ENCODE results near the gene SON.

The SON gene

GRCh38 chr21:33522297-33522952 lies 20.4 kb upstream of the SON start:
- H3K4me3 ChIP-seq (ENCODE audit: low read depth, low read length) = no peak overlapping the region
- no peaks in the 10 kb centered on the region for H3K36me3 ChIP-seq (ENCODE audit: control insufficient read depth, insufficient read depth, low read length)
- H3K27ac ChIP-seq = no peak overlapping the region
- H3K9me3 ChIP-seq (ENCODE audit: control insufficient read depth, low read length) = no peaks in the 10 kb centered on the region
- no peak overlapping the region for H3K4me2 ChIP-seq (ENCODE audit: low read length)
- TF ChIP-seq CTCF (IDR thresholded peaks at IDR 0.05) = no peak
- H3K4me1 ChIP-seq = no peaks in the 10 kb centered on the region
- H3K79me2 ChIP-seq = no peaks in the 10 kb centered on the region
- H3K9ac ChIP-seq = no peak overlapping the region
- no peak overlapping the region for H2AFZ ChIP-seq
- H3K27me3 ChIP-seq (ENCODE audit: control insufficient read depth, insufficient read depth, low read length) = no peaks in the 10 kb centered on the region

GRCh38 chr21:33522953-33523349 lies 19.9 kb upstream of the SON start:
- Histone ChIP-seq H3K9ac (no peak overlapping the region), H3K27me3 (ENCODE audit: control insufficient read depth, insufficient read depth, low read length) (no peaks in the 10 kb centered on the region), H3K27ac (no peak overlapping the region), H2AFZ (no peak overlapping the region), H3K9me3 (ENCODE audit: control insufficient read depth, low read length) (no peaks in the 10 kb centered on the region), H3K4me1 (no peaks in the 10 kb centered on the region), H3K36me3 (ENCODE audit: control insufficient read depth, insufficient read depth, low read length) (no peaks in the 10 kb centered on the region), H3K4me3 (ENCODE audit: low read depth, low read length) (no peak overlapping the region), H3K4me2 (ENCODE audit: low read length) (no peak overlapping the region), H3K79me2 (no peaks in the 10 kb centered on the region)
- no peak for TF ChIP-seq CTCF (IDR thresholded peaks at IDR 0.05)

GRCh38 chr21:33531007-33531406 lies 11.8 kb upstream of the SON start:
- H3K4me2 ChIP-seq (ENCODE audit: low read length) = no peak overlapping the region
- no peak overlapping the region for H3K9ac ChIP-seq
- H3K79me2 ChIP-seq = no peaks in the 10 kb centered on the region
- no peaks in the 10 kb centered on the region for H3K4me1 ChIP-seq
- no peak overlapping the region for H3K27ac ChIP-seq
- TF ChIP-seq CTCF (IDR thresholded peaks at IDR 0.05) = no peak
- no peak overlapping the region for H2AFZ ChIP-seq
- H3K9me3 ChIP-seq (ENCODE audit: control insufficient read depth, low read length) = no peaks in the 10 kb centered on the region
- no peaks in the 10 kb centered on the region for H3K36me3 ChIP-seq (ENCODE audit: control insufficient read depth, insufficient read depth, low read length)
- H3K4me3 ChIP-seq (ENCODE audit: low read depth, low read length) = no peak overlapping the region
- H3K27me3 ChIP-seq (ENCODE audit: control insufficient read depth, insufficient read depth, low read length) = no peaks in the 10 kb centered on the region

- no peak overlapping the region for H2AFZ ChIP-seq
- H3K27ac ChIP-seq = no peak overlapping the region
- H3K9ac ChIP-seq = no peak overlapping the region
- no peaks in the 10 kb centered on the region for H3K27me3 ChIP-seq (ENCODE audit: control insufficient read depth, insufficient read depth, low read length)
- no peaks in the 10 kb centered on the region for H3K79me2 ChIP-seq
- H3K4me1 ChIP-seq = no peaks in the 10 kb centered on the region
- no peaks in the 10 kb centered on the region for H3K36me3 ChIP-seq (ENCODE audit: control insufficient read depth, insufficient read depth, low read length)
- H3K4me2 ChIP-seq (ENCODE audit: low read length) = no peak overlapping the region
- TF ChIP-seq CTCF (IDR thresholded peaks at IDR 0.05) = no peak
- H3K4me3 ChIP-seq (ENCODE audit: low read depth, low read length) = no peak overlapping the region
- no peaks in the 10 kb centered on the region for H3K9me3 ChIP-seq (ENCODE audit: control insufficient read depth, low read length)
These were observed 5.6 kb upstream of the SON start for GRCh38 chr21:33537212-33537611.

GRCh38 chr21:33539616-33540015 lies 3.2 kb upstream of the SON start:
- Histone ChIP-seq H3K9ac (no peak overlapping the region), H3K4me1 (no peaks in the 10 kb centered on the region), H3K27me3 (ENCODE audit: control insufficient read depth, insufficient read depth, low read length) (no peaks in the 10 kb centered on the region), H2AFZ (no peak overlapping the region), H3K4me2 (ENCODE audit: low read length) (no peak overlapping the region), H3K27ac (no peak overlapping the region), H3K79me2 (peaks cover 11% of the 10 kb centered on the region), H3K36me3 (ENCODE audit: control insufficient read depth, insufficient read depth, low read length) (no peaks in the 10 kb centered on the region), H3K4me3 (ENCODE audit: low read depth, low read length) (no peak overlapping the region), H3K9me3 (ENCODE audit: control insufficient read depth, low read length) (no peaks in the 10 kb centered on the region)
- no peak for TF ChIP-seq CTCF (IDR thresholded peaks at IDR 0.05)

Measured in parathyroid adenoma (tissue), 2 donors.